Activated CD4-positive, alpha-beta memory T cell treated with anti-CD3 and anti-CD28 coated beads, Interleukin-2, amount 10 ng/mL, durations not matched to agents 7 days and 5 days (primary cell): ENCODE data around the gene PRR14. TPM values are rescaled to one million over a fixed set of nuclear protein-coding genes. Genes with fewer than 3 reads are reported as not detected.
"Not testable (repeated sequence)": the region's sequence is repeated elsewhere in the genome, so short reads cannot be mapped to it uniquely, and the experiment has no call there.

Experiments
- CTCF ChIA-PET: fragments of 350-600 bp; sonication (Branson Sonifier 250); formaldehyde crosslinking; loops from one replicate; lab custom pipeline; 2021; ENCODE audit warnings: antibody characterized with exemption, inconsistent platforms; lab: Charles Lee
- POLR2A ChIA-PET: fragments of 350-600 bp; sonication (Branson Sonifier 250); formaldehyde crosslinking; loops from one replicate; lab custom pipeline; 2021; ENCODE audit warnings: antibody characterized with exemption; lab: Charles Lee
- DNase-seq: peaks from one replicate; pipeline ENCODE4 v3.0.0-alpha.2; 2020
- H3K27ac Mint-ChIP-seq: one replicate; pipeline ENCODE4 v1.8.0; 2021; ENCODE audit warnings: mild to moderate bottlenecking, mixed read lengths
- H3K27me3 Mint-ChIP-seq: one replicate; pipeline ENCODE4 v1.8.0; 2021; ENCODE audit warnings: mixed read lengths
- H3K36me3 Mint-ChIP-seq: one replicate; pipeline ENCODE4 v1.8.0; 2021; ENCODE audit warnings: low read depth, mixed read lengths
- H3K4me1 Mint-ChIP-seq: one replicate; pipeline ENCODE4 v1.8.0; 2021; ENCODE audit warnings: mixed read lengths
- H3K4me3 Mint-ChIP-seq: one replicate; pipeline ENCODE4 v1.8.0; 2021; ENCODE audit warnings: mild to moderate bottlenecking, mixed read lengths
- H3K9me3 Mint-ChIP-seq: one replicate; pipeline ENCODE4 v1.8.0; 2021; ENCODE audit warnings: mixed read lengths
- total RNA-seq, 2 experiments: library from RNA; stranded (reverse); gene quantifications; one replicate each; pipeline ENCODE4 v1.2.3, GENCODE V29; 2021

The PRR14 gene
- total RNA-seq, 2 experiments from 2014 or later, result 78.4 to 86.1 TPM

GRCh38 chr16:30636599-30636998, 14.2 kb upstream of the PRR14 start:
- ChIA-PET POLR2A (interaction anchor here (3.8 kb wide), 1 partner anchor 13 kb away, joined by 24 read pairs; the partner anchor contains the start of gene PRR14), CTCF (interaction anchor here (0.9 to 2.2 kb wide), 7 partner anchors 8 to 207 kb away, joined by 3 to 17 read pairs (median 5); partner anchors contain the start of genes DCTPP1, FBRS and PRR14)
- Mint-ChIP-seq H3K27ac (no peak overlapping the region), H3K4me1 (peaks cover 19% of the 10 kb centered on the region), H3K36me3 (no peaks in the 10 kb centered on the region), H3K9me3 (no peaks in the 10 kb centered on the region), H3K4me3 (no peak overlapping the region), H3K27me3 (no peaks in the 10 kb centered on the region)
- no peak for DNase-seq

GRCh38 chr16:30637139-30637538, 13.6 kb upstream of the PRR14 start:
- H3K4me3 Mint-ChIP-seq, H3K27ac Mint-ChIP-seq, H3K27me3 Mint-ChIP-seq, H3K9me3 Mint-ChIP-seq, DNase-seq, H3K36me3 Mint-ChIP-seq: not testable (repeated sequence)
- peaks cover 19% of the 10 kb centered on the region for H3K4me1 Mint-ChIP-seq
- ChIA-PET POLR2A (interaction anchor here (1.3 kb wide), 1 partner anchor 28 kb away, joined by 4 read pairs; the partner anchor contains the start of gene ZNF689), CTCF (interaction anchor here (0.8 to 2.2 kb wide), 9 partner anchors 8 to 508 kb away, joined by 3 to 17 read pairs (median 5); partner anchors contain the start of genes DCTPP1 and FBRS)

- DNase-seq, result peak; percentile 38
These were observed 12.8 kb upstream of the PRR14 start for GRCh38 chr16:30637944-30638343.

GRCh38 chr16:30641378-30641982, 9.3 kb upstream of the PRR14 start:
- H3K36me3 Mint-ChIP-seq, result no peaks in the 10 kb centered on the region
- no peak overlapping the region for H3K4me3 Mint-ChIP-seq
- ChIA-PET POLR2A (no interaction called here), CTCF (interaction anchor here (1.1 to 1.4 kb wide), 3 partner anchors 11 to 212 kb away, joined by 3 to 5 read pairs (median 3); partner anchors contain the start of gene DCTPP1)
- H3K9me3 Mint-ChIP-seq, result no peaks in the 10 kb centered on the region
- H3K27me3 Mint-ChIP-seq, result peaks cover 6% of the 10 kb centered on the region
- no peak overlapping the region for H3K27ac Mint-ChIP-seq
- no peak for DNase-seq
- H3K4me1 Mint-ChIP-seq, result no peaks in the 10 kb centered on the region

More at GRCh38 chr16:30637944-30638343, 12.8 kb upstream of the PRR14 start:
- H3K27ac Mint-ChIP-seq, result no peak overlapping the region
- H3K4me3 Mint-ChIP-seq, result no peak overlapping the region
- H3K9me3 Mint-ChIP-seq, result no peaks in the 10 kb centered on the region
- H3K4me1 Mint-ChIP-seq, result peaks cover 19% of the 10 kb centered on the region
- ChIA-PET POLR2A (interaction anchor here (1.3 kb wide), 1 partner anchor 29 kb away, joined by 4 read pairs; the partner anchor contains the start of gene ZNF689), CTCF (interaction anchor here (0.5 to 2.2 kb wide), 7 partner anchors 9 to 208 kb away, joined by 3 to 17 read pairs (median 5); partner anchors contain the start of gene DCTPP1)
- no peaks in the 10 kb centered on the region for H3K36me3 Mint-ChIP-seq
- H3K27me3 Mint-ChIP-seq, result no peaks in the 10 kb centered on the region

- H3K4me1 Mint-ChIP-seq, result peaks cover 3% of the 10 kb centered on the region
- DNase-seq, result no peak
- H3K27ac Mint-ChIP-seq, result no peak overlapping the region
- H3K27me3 Mint-ChIP-seq, result peaks cover 6% of the 10 kb centered on the region
- no peaks in the 10 kb centered on the region for H3K36me3 Mint-ChIP-seq
- no peak overlapping the region for H3K4me3 Mint-ChIP-seq
- CTCF ChIA-PET, result no interaction called here
- H3K9me3 Mint-ChIP-seq, result no peaks in the 10 kb centered on the region
- POLR2A ChIA-PET, result interaction anchor here (1.1 to 3.4 kb wide), 2 partner anchors 10 to 109 kb away, joined by 3 to 12 read pairs; no protein-coding TSS in a partner anchor
These were observed 6.4 kb upstream of the PRR14 start for GRCh38 chr16:30644334-30644830.

GRCh38 chr16:30645727-30646126, 5.0 kb upstream of the PRR14 start:
- ChIA-PET CTCF (interaction anchor here (1.3 kb wide), 1 partner anchor 216 kb away, joined by 3 read pairs; the partner anchor contains the start of gene DCTPP1), POLR2A (interaction anchor here (1.4 to 3.4 kb wide), 2 partner anchors 11 to 13 kb away, joined by 3 to 12 read pairs; no protein-coding TSS in a partner anchor)
- no peak for DNase-seq
- H3K36me3 Mint-ChIP-seq, result no peaks in the 10 kb centered on the region
- H3K4me3 Mint-ChIP-seq, result no peak overlapping the region
- H3K9me3 Mint-ChIP-seq, result no peaks in the 10 kb centered on the region
- no peak overlapping the region for H3K27ac Mint-ChIP-seq
- H3K4me1 Mint-ChIP-seq, result peaks cover 11% of the 10 kb centered on the region
- peaks cover 6% of the 10 kb centered on the region for H3K27me3 Mint-ChIP-seq

- POLR2A ChIA-PET, result no interaction called here
- Mint-ChIP-seq H3K4me1 (peaks cover 17% of the 10 kb centered on the region), H3K27ac (no peak overlapping the region), H3K4me3 (no peak overlapping the region), H3K9me3 (no peaks in the 10 kb centered on the region), H3K27me3 (peaks cover 6% of the 10 kb centered on the region), H3K36me3 (peaks cover 6% of the 10 kb centered on the region)
- CTCF ChIA-PET, result interaction anchor here (1.1 kb wide), 1 partner anchor 18 kb away, joined by 3 read pairs; no protein-coding TSS in a partner anchor
- DNase-seq, result no peak
These were observed 3.5 kb upstream of the PRR14 start for GRCh38 chr16:30647274-30647571.

- CTCF ChIA-PET, result interaction anchor here (0.6 to 3.9 kb wide), 17 partner anchors 9 to 558 kb away, joined by 3 to 34 read pairs (median 5); partner anchors contain the start of genes DCTPP1, FBRS, TBX6 and ZNF689
- DNase-seq, result peak; percentile 46
These were observed 913 bp upstream of the PRR14 start for GRCh38 chr16:30649725-30650368.

GRCh38 chr16:30651124-30652004, 604 bp downstream of the PRR14 start:
- Mint-ChIP-seq H3K9me3 (no peaks in the 10 kb centered on the region), H3K27me3 (no peaks in the 10 kb centered on the region), H3K27ac (peak overlapping the region; percentile 95), H3K4me1 (peaks cover 36% of the 10 kb centered on the region), H3K4me3 (peak overlapping the region; percentile 96), H3K36me3 (peaks cover 39% of the 10 kb centered on the region)
- DNase-seq, result peak; percentile 85
- POLR2A ChIA-PET, result interaction anchor here (0.6 to 3.8 kb wide), 21 partner anchors 9 to 269 kb away, joined by 3 to 49 read pairs (median 5); partner anchors contain the start of genes DCTPP1, FBRS, PHKG2 and SEPTIN1
- CTCF ChIA-PET, result interaction anchor here (0.6 to 3.9 kb wide), 11 partner anchors 7 to 291 kb away, joined by 3 to 34 read pairs (median 5); partner anchors contain the start of genes DCTPP1 and FBRS

More at GRCh38 chr16:30649725-30650368, 913 bp upstream of the PRR14 start:
- POLR2A ChIA-PET, result interaction anchor here (0.6 to 3.8 kb wide), 23 partner anchors 10 to 272 kb away, joined by 3 to 49 read pairs (median 5); partner anchors contain the start of genes DCTPP1, FBRS, ITGAL and PHKG2
- Mint-ChIP-seq H3K27me3 (peaks cover 3% of the 10 kb centered on the region), H3K36me3 (peaks cover 23% of the 10 kb centered on the region), H3K4me3 (peak overlapping the region; percentile 96), H3K27ac (peak overlapping the region; percentile 95), H3K9me3 (no peaks in the 10 kb centered on the region), H3K4me1 (peaks cover 26% of the 10 kb centered on the region)

- H3K4me3 Mint-ChIP-seq, result peak overlapping the region; percentile 88
- H3K27me3 Mint-ChIP-seq, result no peaks in the 10 kb centered on the region
- H3K9me3 Mint-ChIP-seq, result no peaks in the 10 kb centered on the region
- H3K4me1 Mint-ChIP-seq, result peaks cover 41% of the 10 kb centered on the region
- CTCF ChIA-PET, result interaction anchor here (0.6 to 3.9 kb wide), 2 partner anchors 42 to 290 kb away, joined by 3 to 34 read pairs; no protein-coding TSS in a partner anchor
- POLR2A ChIA-PET, result interaction anchor here (3.3 to 3.8 kb wide), 2 partner anchors 17 to 45 kb away, joined by 11 to 24 read pairs; no protein-coding TSS in a partner anchor
- H3K27ac Mint-ChIP-seq, result peak overlapping the region; percentile 75
- no peak for DNase-seq
- H3K36me3 Mint-ChIP-seq, result peaks cover 42% of the 10 kb centered on the region
These were observed 1.2 kb downstream of the PRR14 start for GRCh38 chr16:30652005-30652296.

GRCh38 chr16:30652718-30653117, 2.0 kb downstream of the PRR14 start:
- ChIA-PET POLR2A (no interaction called here), CTCF (interaction anchor here (3.9 kb wide), 1 partner anchor 42 kb away, joined by 34 read pairs; no protein-coding TSS in a partner anchor)
- Mint-ChIP-seq H3K4me1 (peaks cover 48% of the 10 kb centered on the region), H3K4me3 (peak overlapping the region; percentile 88), H3K36me3 (peaks cover 42% of the 10 kb centered on the region), H3K9me3 (no peaks in the 10 kb centered on the region), H3K27me3 (no peaks in the 10 kb centered on the region), H3K27ac (peak overlapping the region; percentile 16)
- no peak for DNase-seq
